Measurements from ENCODE around the gene NDUFA8.

DNA sequence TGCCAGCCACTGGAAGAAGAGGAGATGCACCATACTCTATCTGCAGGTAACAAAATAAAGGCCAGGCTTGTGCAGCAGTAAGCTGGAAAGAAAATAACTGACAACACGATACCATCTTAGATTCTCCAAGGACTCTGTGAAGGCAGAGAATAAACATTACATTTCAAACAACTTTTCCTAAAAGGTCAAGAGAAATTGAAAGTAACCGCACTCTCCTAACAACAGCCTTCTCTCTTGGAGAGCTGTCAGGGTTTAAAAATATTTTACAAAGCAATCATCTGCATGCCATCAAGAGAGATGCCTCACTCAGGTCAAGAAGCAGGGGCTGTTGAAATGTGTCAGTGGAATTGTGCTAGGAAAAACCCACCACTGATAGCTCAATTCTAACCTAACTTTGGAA lies 53.0 kb downstream of the NDUFA8 start:
- TF ChIP-seq ZNF274 (IDR thresholded peaks at IDR 0.05; ENCODE audit: borderline replicate concordance, low read depth, low read length) (no peak), MTA2 (IDR thresholded peaks at IDR 0.05; ENCODE audit: low read depth) (no peak), SMC3 (conservative IDR thresholded peaks at IDR 0.05; ENCODE audit: insufficient read depth, low read depth, low read length) (no peak), FOXM1 (IDR thresholded peaks at IDR 0.05; ENCODE audit: low read depth) (no peak), FOXM1 (CRISPR knock-in tag; IDR thresholded peaks at IDR 0.05; ENCODE audit: low read depth) (no peak), EP400 (IDR thresholded peaks at IDR 0.05) (no peak), MECOM (CRISPR knock-in tag; IDR thresholded peaks at IDR 0.05) (no peak)
- TF ChIP-seq, protein P1, sequence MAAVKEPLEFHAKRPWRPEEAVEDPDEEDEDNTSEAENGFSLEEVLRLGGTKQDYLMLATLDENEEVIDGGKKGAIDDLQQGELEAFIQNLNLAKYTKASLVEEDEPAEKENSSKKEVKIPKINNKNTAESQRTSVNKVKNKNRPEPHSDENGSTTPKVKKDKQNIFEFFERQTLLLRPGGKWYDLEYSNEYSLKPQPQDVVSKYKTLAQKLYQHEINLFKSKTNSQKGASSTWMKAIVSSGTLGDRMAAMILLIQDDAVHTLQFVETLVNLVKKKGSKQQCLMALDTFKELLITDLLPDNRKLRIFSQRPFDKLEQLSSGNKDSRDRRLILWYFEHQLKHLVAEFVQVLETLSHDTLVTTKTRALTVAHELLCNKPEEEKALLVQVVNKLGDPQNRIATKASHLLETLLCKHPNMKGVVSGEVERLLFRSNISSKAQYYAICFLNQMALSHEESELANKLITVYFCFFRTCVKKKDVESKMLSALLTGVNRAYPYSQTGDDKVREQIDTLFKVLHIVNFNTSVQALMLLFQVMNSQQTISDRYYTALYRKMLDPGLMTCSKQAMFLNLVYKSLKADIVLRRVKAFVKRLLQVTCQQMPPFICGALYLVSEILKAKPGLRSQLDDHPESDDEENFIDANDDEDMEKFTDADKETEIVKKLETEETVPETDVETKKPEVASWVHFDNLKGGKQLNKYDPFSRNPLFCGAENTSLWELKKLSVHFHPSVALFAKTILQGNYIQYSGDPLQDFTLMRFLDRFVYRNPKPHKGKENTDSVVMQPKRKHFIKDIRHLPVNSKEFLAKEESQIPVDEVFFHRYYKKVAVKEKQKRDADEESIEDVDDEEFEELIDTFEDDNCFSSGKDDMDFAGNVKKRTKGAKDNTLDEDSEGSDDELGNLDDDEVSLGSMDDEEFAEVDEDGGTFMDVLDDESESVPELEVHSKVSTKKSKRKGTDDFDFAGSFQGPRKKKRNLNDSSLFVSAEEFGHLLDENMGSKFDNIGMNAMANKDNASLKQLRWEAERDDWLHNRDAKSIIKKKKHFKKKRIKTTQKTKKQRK (IDR thresholded peaks at IDR 0.05; ENCODE audit: borderline replicate concordance, low read depth, low read length), result no peak

Data from K562 (cell line).